H1 (cell line): ENCODE data around the gene PWP1. TPM values are rescaled to one million over a fixed set of nuclear protein-coding genes. Genes with fewer than 3 reads are reported as not detected.

Experiments used
- CTCF ChIA-PET: fragments of 300-600 bp; sonication (Branson Sonifier 250); formaldehyde crosslinking; loops from one replicate; lab custom pipeline; 2021; ENCODE audit not compliant: partially characterized antibody; lab: Charles Lee
- POLR2A ChIA-PET: fragments of 300-600 bp; sonication (Branson Sonifier 250); formaldehyde crosslinking; loops from one replicate; lab custom pipeline; 2021; ENCODE audit warnings: inconsistent platforms; ENCODE audit not compliant: partially characterized antibody; lab: Charles Lee
- DNase-seq, 2 experiments: peaks; one replicate each; pipeline versions ENCODE4 v3.0.0 to v3.0.0-alpha.2; 2010 to 2022; ENCODE audit warnings: low spot score in 2 of 2, low read depth in 1 of 2, mixed read lengths in 1 of 2
- FAIRE-seq: peaks from 2 replicates; lab custom pipeline; 2011; peaks lifted over from hg19 to GRCh38; lab: Jason Lieb, UNC
- H2AFZ ChIP-seq: 2 replicates; pipeline ENCODE4 v1.8.1; 2012; ENCODE audit warnings: low read length, inconsistent platforms
- H2AK5ac ChIP-seq: 2 replicates; pipeline ENCODE4 v1.6.1; 2013; ENCODE audit warnings: low read depth, low read length
- H2BK120ac ChIP-seq: replicated peaks from 2 replicates; pipeline ENCODE3; 2013; ENCODE audit warnings: low read depth, low read length, inconsistent platforms
- H2BK12ac ChIP-seq: 2 replicates; pipeline ENCODE4 v1.6.1; 2013; ENCODE audit warnings: low read depth, low read length
- H2BK15ac ChIP-seq: 2 replicates; pipeline ENCODE4 v1.6.1; 2013; ENCODE audit warnings: low read length
- H2BK20ac ChIP-seq: 2 replicates; pipeline ENCODE4 v1.6.1; 2013; ENCODE audit warnings: low read length
- H2BK5ac ChIP-seq: 2 replicates; pipeline ENCODE4 v1.6.1; 2013; ENCODE audit warnings: low read depth, low read length
- H3K14ac ChIP-seq: 2 replicates; pipeline ENCODE4 v1.6.1; 2013; ENCODE audit warnings: inconsistent platforms; ENCODE audit not compliant: insufficient read length
- H3K18ac ChIP-seq: 2 replicates; pipeline ENCODE4 v1.6.1; 2013; ENCODE audit warnings: low read length; ENCODE audit errors: extremely low read depth
- H3K23ac ChIP-seq: 2 replicates; pipeline ENCODE4 v1.6.1; 2013; ENCODE audit warnings: inconsistent platforms; ENCODE audit not compliant: insufficient read length
- H3K23me2 ChIP-seq: 2 replicates; pipeline ENCODE4 v1.6.1; 2013; ENCODE audit warnings: low read depth, low read length
- H3K27ac ChIP-seq: 2 replicates; pipeline ENCODE4 v1.6.1; 2011; ENCODE audit warnings: low read depth, low read length, inconsistent platforms
- H3K27me3 ChIP-seq, 4 experiments: replicated peaks in 1 of 4; 1 replicate in 1 of 4; 2 replicates in 3 of 4; pipeline versions ENCODE4 v1.6.1 to v1.8.1; 2011 to 2013; ENCODE audit warnings: low read length in 3 of 4, mild to moderate bottlenecking in 3 of 4, inconsistent platforms in 2 of 4, mixed read lengths in 2 of 4, moderate library complexity in 1 of 4; ENCODE audit not compliant: control insufficient read depth in 3 of 4, insufficient read depth in 3 of 4; ENCODE audit errors: extremely low read depth in 1 of 4
- H3K36me3 ChIP-seq, 4 experiments: 2 replicates each; pipeline versions ENCODE4 v1.6.1 to v1.8.1; 2011 to 2013; ENCODE audit warnings: mild to moderate bottlenecking in 4 of 4, low read length in 3 of 4, moderate library complexity in 2 of 4, control low read depth in 1 of 4, inconsistent platforms in 1 of 4; ENCODE audit not compliant: insufficient read depth in 4 of 4, control insufficient read depth in 2 of 4
- H3K4ac ChIP-seq: replicated peaks from 2 replicates; pipeline ENCODE3; 2013; ENCODE audit warnings: low read length, low read depth, mixed read lengths, inconsistent platforms; ENCODE audit not compliant: insufficient read length
- H3K4me1 ChIP-seq, 4 experiments: replicated peaks in 1 of 4; 1 replicate in 1 of 4; 2 replicates in 3 of 4; pipeline versions ENCODE4 v1.6.1 to v1.8.1; 2011 to 2013; ENCODE audit warnings: low read length in 3 of 4, inconsistent platforms in 2 of 4, mixed read lengths in 1 of 4; ENCODE audit not compliant: insufficient read depth in 4 of 4, control insufficient read depth in 3 of 4
- H3K4me2 ChIP-seq, 2 experiments: 2 replicates each; pipeline versions ENCODE4 v1.6.1 to v1.8.1; 2011 to 2013; ENCODE audit warnings: low read depth in 2 of 2, low read length in 2 of 2, control low read depth in 1 of 2, inconsistent platforms in 1 of 2, mild to moderate bottlenecking in 1 of 2; ENCODE audit not compliant: insufficient read depth in 1 of 2
- H3K4me3 ChIP-seq, 4 experiments: fragments of 200-600, 300-600 bp in 1 of 4; sonication (generic), shearing (Covaris generic), sonication (Bioruptor Twin) in 1 of 4; 2 replicates each; pipeline versions ENCODE4 v1.5.1 to v1.8.1; 2011 to 2016; ENCODE audit warnings: low read length in 4 of 4, low read depth in 3 of 4, control low read depth in 2 of 4, inconsistent platforms in 2 of 4, mild to moderate bottlenecking in 2 of 4, mixed read lengths in 1 of 4, moderate library complexity in 1 of 4; ENCODE audit not compliant: insufficient read depth in 2 of 4; ENCODE audit errors: extremely low read depth in 1 of 4
- H3K56ac ChIP-seq: replicated peaks from 2 replicates; pipeline ENCODE3; 2013; ENCODE audit warnings: low read depth, mild to moderate bottlenecking, mixed read lengths, low read length, inconsistent platforms; ENCODE audit not compliant: insufficient read length
- H3K79me1 ChIP-seq: 2 replicates; pipeline ENCODE4 v1.6.1; 2013; ENCODE audit warnings: low read depth, low read length, control low read depth
- H3K79me2 ChIP-seq, 2 experiments: 2 replicates each; pipeline versions ENCODE4 v1.6.1 to v1.8.1; 2012 to 2013; ENCODE audit warnings: low read length in 2 of 2, mild to moderate bottlenecking in 2 of 2, inconsistent platforms in 1 of 2; ENCODE audit not compliant: insufficient read depth in 2 of 2, control insufficient read depth in 1 of 2
- H3K9ac ChIP-seq, 4 experiments: replicated peaks in 1 of 4; 1 replicate in 1 of 4; 2 replicates in 3 of 4; pipeline versions ENCODE4 v1.6.1 to v1.8.1; 2011 to 2013; ENCODE audit warnings: low read depth in 3 of 4, low read length in 3 of 4, control low read depth in 2 of 4, mild to moderate bottlenecking in 2 of 4, moderate library complexity in 2 of 4, inconsistent platforms in 1 of 4; ENCODE audit errors: extremely low read depth in 1 of 4
- H3K9me3 ChIP-seq, 2 experiments: 2 replicates each; pipeline versions ENCODE4 v1.6.1 to v1.8.1; 2012 to 2013; ENCODE audit warnings: mild to moderate bottlenecking in 2 of 2, moderate library complexity in 2 of 2, control low read depth in 1 of 2, inconsistent platforms in 1 of 2, low read depth in 1 of 2, low read length in 1 of 2, mixed read lengths in 1 of 2; ENCODE audit not compliant: insufficient read depth in 2 of 2
- H4K20me1 ChIP-seq, 2 experiments: replicated peaks in 1 of 2; 2 replicates each; pipeline versions ENCODE3 to v1.8.1; 2011 to 2013; ENCODE audit warnings: inconsistent platforms in 2 of 2, low read length in 2 of 2, mild to moderate bottlenecking in 1 of 2; ENCODE audit not compliant: insufficient read depth in 2 of 2, control insufficient read depth in 1 of 2
- H4K5ac ChIP-seq: 2 replicates; pipeline ENCODE4 v1.6.1; 2013; ENCODE audit warnings: low read length, low read depth, mixed read lengths, inconsistent platforms; ENCODE audit not compliant: insufficient read length
- H4K8ac ChIP-seq: 2 replicates; pipeline ENCODE4 v1.8.0; 2013; ENCODE audit warnings: mild to moderate bottlenecking, moderate library complexity, low read length, inconsistent platforms; ENCODE audit not compliant: insufficient read depth; ENCODE audit errors: extremely low read depth
- H4K91ac ChIP-seq: replicated peaks from 2 replicates; pipeline ENCODE3; 2013; ENCODE audit warnings: low read length, mixed read lengths, inconsistent platforms; ENCODE audit not compliant: insufficient read length
- JUN ChIP-seq: IDR thresholded peaks from 2 replicates; pipeline ENCODE4 v1.6.1; 2011; ENCODE audit warnings: low read depth, mild to moderate bottlenecking, improper control_type of control experiment, low read length
- KDM1A ChIP-seq: fragments of 200-600, 300-600 bp; sonication (generic); IDR thresholded peaks from 2 replicates; pipeline ENCODE4 v1.7.1; 2016; ENCODE audit warnings: mild to moderate bottlenecking, low read length, borderline replicate concordance
- POU5F1 ChIP-seq: IDR thresholded peaks from 2 replicates; pipeline ENCODE4 v1.6.1; 2011; ENCODE audit warnings: low read depth, mild to moderate bottlenecking, low read length, moderate library complexity
- WGBS, 2 experiments: shearing (Covaris generic) in 1 of 2; methylation state at CpG; one replicate each; pipeline versions ENCODE4 v1.1.6 to v1.1.7; 2013 to 2015; ENCODE audit warnings: low lambda C conversion rate in 2 of 2, mixed read lengths in 2 of 2, inconsistent platforms in 1 of 2, low coverage in 1 of 2, missing lambda C conversion rate in 1 of 2; ENCODE audit not compliant: insufficient replicate concordance in 2 of 2, insufficient coverage in 1 of 2, insufficient read length in 1 of 2; ENCODE audit errors: extremely low coverage in 1 of 2, missing lambda C conversion rate in 1 of 2; 5-methylcytosine and 5-hydroxymethylcytosine counted together
- polyA plus RNA-seq, 7 experiments: library from polyadenylated mRNA; depleted of rRNA in 3 of 7; stranded (reverse) in 5 of 7; unstranded in 2 of 7; fragments of >200 nt in 5 of 7; fragments of 200-250 nt in 2 of 7; gene quantifications; 1 replicate in 5 of 7; 2 replicates in 1 of 7; 4 replicates in 1 of 7; pipeline versions ENCODE4 v1.2.1 to v1.2.3, GENCODE V29; 2011 to 2013; ENCODE audit warnings: missing spikeins in 2 of 7, mixed read lengths in 2 of 7
- total RNA-seq: library from RNA; stranded (reverse); fragmentation: NEBNext Ultra II Directional; extraction: Animal tissue kit (Norgen Biotek cat#: 25700); gene quantifications from 2 replicates; pipeline ENCODE4 v1.2.1, GENCODE V29; 2021

PWP1 gene
- total and polyA plus RNA-seq, 2 of the 8 experiments (the other 6 are each of a cell fraction or from before 2014, with no cell fraction given) = 57.8 to 78.5 TPM

GRCh38 chr12:107668320-107669098 is 17.1 kb upstream of the PWP1 start:
- Histone ChIP-seq H3K79me1 (no peaks in the 10 kb centered on the region), H3K18ac (no peak overlapping the region), H3K4ac (no peak overlapping the region), H3K36me3 (no peaks in the 10 kb centered on the region), H4K20me1 (no peaks in the 10 kb centered on the region), H2BK12ac (no peak overlapping the region; the same call in 1 of the 2 replicates), H3K23me2 (no peaks in the 10 kb centered on the region), H3K27ac (no peak overlapping the region), H3K56ac (no peak overlapping the region), H4K5ac (no peak overlapping the region), H3K4me2 (no peak overlapping the region), H2AK5ac (no peak overlapping the region), H3K4me1 (peaks cover 3 to 9% (median 7%) of the 10 kb centered on the region in 4 experiments; a peak in 5 of 7 replicates), H3K4me3 (no peak overlapping the region), H4K91ac (no peak overlapping the region), H3K79me2 (no peaks in the 10 kb centered on the region), H3K9ac (no peak overlapping the region), H3K23ac (no peak overlapping the region), H3K9me3 (no peaks in the 10 kb centered on the region), H3K27me3 (no peaks in the 10 kb centered on the region; a peak in 1 of 7 replicates), H2BK5ac (no peak overlapping the region), H4K8ac (no peak overlapping the region), H2BK120ac (no peak overlapping the region), H2AFZ (no peak overlapping the region), H2BK20ac (no peak overlapping the region), H3K14ac (no peak overlapping the region), H2BK15ac (no peak overlapping the region)
- 81% methylated on average over 9 of the region's 9 CpGs; no CpG with 5 or more reads in 1 of the 2 experiments for WGBS, 2 experiments
- no peak for TF ChIP-seq POU5F1
- TF ChIP-seq KDM1A = peak; percentile 85; the same call in 1 of the 2 replicates
- TF ChIP-seq JUN = no peak
- ChIA-PET POLR2A (interaction anchor here (1.1 kb wide), 1 partner anchor 9 kb away, joined by 3 read pairs; no protein-coding TSS in a partner anchor), CTCF (interaction anchor here (0.5 to 1.9 kb wide), 6 partner anchors 8 to 61 kb away, joined by 3 to 9 read pairs (median 4); no protein-coding TSS in a partner anchor)
- FAIRE-seq = no peak
- DNase-seq = no peak
